ENCODE results near the gene NR2C2. TPM values are rescaled to one million over a fixed set of nuclear protein-coding genes. Genes with fewer than 3 reads are reported as not detected.

The NR2C2 gene
- total RNA-seq, 2 donors from 2014 or later, result 22.3 to 29.2 TPM

- H3K4me3 ChIP-seq, result no peak overlapping the region
- peaks cover 12% of the 10 kb centered on the region for H3K36me3 ChIP-seq
- no peak for TF ChIP-seq CTCF (IDR thresholded peaks at IDR 0.05)
- DNase-seq (ENCODE audit: low spot score), result no peak
- no peak overlapping the region for H3K27ac ChIP-seq
- H3K27me3 ChIP-seq, result no peaks in the 10 kb centered on the region
- no peaks in the 10 kb centered on the region for H3K4me1 ChIP-seq
- no peaks in the 10 kb centered on the region for H3K9me3 ChIP-seq
Measured at GRCh38 chr3:14935592-14936345, 11.6 kb upstream of the NR2C2 start.

GRCh38 chr3:14938954-14939353, 8.4 kb upstream of the NR2C2 start:
- no peaks in the 10 kb centered on the region for H3K9me3 ChIP-seq
- DNase-seq (ENCODE audit: low spot score), result no peak
- H3K27ac ChIP-seq, result no peak overlapping the region
- H3K27me3 ChIP-seq, result no peaks in the 10 kb centered on the region
- H3K4me3 ChIP-seq, result no peak overlapping the region
- no peaks in the 10 kb centered on the region for H3K4me1 ChIP-seq
- H3K36me3 ChIP-seq, result peaks cover 4% of the 10 kb centered on the region
- TF ChIP-seq CTCF (IDR thresholded peaks at IDR 0.05), result no peak

GRCh38 chr3:14941871-14942270, 5.5 kb upstream of the NR2C2 start:
- Histone ChIP-seq H3K4me1 (peaks cover 0 to 10% of the 10 kb centered on the region in 2 donors), H3K36me3 (peaks cover 12% of the 10 kb centered on the region), H3K27ac (no peak overlapping the region), H3K9me3 (no peaks in the 10 kb centered on the region), H3K4me3 (no peak overlapping the region), H3K27me3 (no peaks in the 10 kb centered on the region)
- no peak for DNase-seq (ENCODE audit: low spot score)
- TF ChIP-seq CTCF (IDR thresholded peaks at IDR 0.05), result no peak

- TF ChIP-seq CTCF (IDR thresholded peaks at IDR 0.05), result no peak
- Histone ChIP-seq H3K4me1 (peaks cover 0 to 10% of the 10 kb centered on the region in 2 donors), H3K9me3 (no peaks in the 10 kb centered on the region), H3K4me3 (no peak overlapping the region), H3K27ac (no peak overlapping the region), H3K36me3 (peaks cover 12% of the 10 kb centered on the region), H3K27me3 (no peaks in the 10 kb centered on the region)
- DNase-seq (ENCODE audit: low spot score), result no peak
Measured at GRCh38 chr3:14943042-14943441, 4.3 kb upstream of the NR2C2 start.

- Histone ChIP-seq H3K4me3 (peak overlapping the region; percentile 65 to 84), H3K9me3 (no peaks in the 10 kb centered on the region), H3K36me3 (peaks cover 12% of the 10 kb centered on the region), H3K4me1 (peaks cover 0 to 28% of the 10 kb centered on the region in 2 donors), H3K27ac (peak overlapping the region; percentile 93 to 99), H3K27me3 (no peaks in the 10 kb centered on the region)
- no peak for DNase-seq (ENCODE audit: low spot score)
- TF ChIP-seq CTCF (IDR thresholded peaks at IDR 0.05), result no peak
Measured at GRCh38 chr3:14946236-14946635, 1.1 kb upstream of the NR2C2 start.

GRCh38 chr3:14946739-14947099, 664 bp upstream of the NR2C2 start:
- peak overlapping the region; percentile 93 to 99 for H3K27ac ChIP-seq
- H3K4me3 ChIP-seq, result peak overlapping the region; percentile 65 to 84
- no peaks in the 10 kb centered on the region for H3K9me3 ChIP-seq
- no peaks in the 10 kb centered on the region for H3K27me3 ChIP-seq
- H3K36me3 ChIP-seq, result peaks cover 12% of the 10 kb centered on the region
- H3K4me1 ChIP-seq, result peaks cover 0 to 28% of the 10 kb centered on the region in 2 donors
- DNase-seq (ENCODE audit: low spot score), result no peak
- no peak for TF ChIP-seq CTCF (IDR thresholded peaks at IDR 0.05)
